GM19395 (cell line): Measurements from ENCODE around the gene FOXK2.

ENCODE experiments used
- ATAC-seq: cut with Tn5 transposase; IDR thresholded peaks from one replicate; pipeline ENCODE4 v1.9.1; 2021; ENCODE audit warnings: mild to moderate bottlenecking, moderate library complexity; ENCODE audit not compliant: unreplicated experiment

FOXK2 gene

DNA sequence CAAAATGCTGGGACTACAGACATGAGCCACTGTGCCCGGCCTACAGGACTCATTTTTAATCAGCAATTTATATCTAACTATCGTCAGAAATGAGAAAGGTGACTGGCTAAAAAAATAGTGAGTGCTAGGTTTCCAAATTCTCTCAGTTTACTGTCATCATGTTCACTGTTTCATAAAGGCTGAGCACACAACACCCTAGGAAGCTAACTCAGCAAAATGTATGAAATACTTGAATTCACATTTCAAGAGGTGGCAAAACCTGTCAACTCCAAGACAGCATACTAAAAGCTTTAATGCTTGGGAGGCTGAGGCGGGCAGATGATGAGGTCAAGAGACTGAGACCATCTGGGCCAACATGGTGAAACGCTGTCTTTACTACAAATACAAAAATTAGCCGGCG, 112.0 kb downstream of the FOXK2 start:
- no peak for ATAC-seq

GRCh38 chr17:82632451-82632850, 112.9 kb downstream of the FOXK2 start:
- no peak for ATAC-seq

DNA sequence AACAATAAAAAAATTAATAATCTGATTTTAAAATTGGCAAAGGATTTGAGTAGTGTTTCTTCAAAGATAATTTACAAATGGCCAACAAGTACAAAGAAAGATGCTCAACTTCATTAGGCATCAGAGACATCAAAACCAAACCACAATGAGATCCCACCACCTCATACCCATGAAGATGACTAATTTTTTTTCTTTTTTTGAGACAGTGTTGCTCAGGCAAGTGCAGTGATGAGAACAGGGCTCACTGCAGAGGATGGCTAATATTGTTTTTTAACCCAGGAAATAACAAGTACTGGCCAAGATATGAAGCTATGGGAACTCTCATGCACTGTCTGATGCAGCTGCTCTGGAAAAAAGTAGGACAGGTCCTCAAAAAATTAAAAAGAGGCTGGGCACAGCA, 113.8 kb downstream of the FOXK2 start:
- no peak for ATAC-seq

- no peak for ATAC-seq
Observed at GRCh38 chr17:82636626-82637598, 117.4 kb downstream of the FOXK2 start.

DNA sequence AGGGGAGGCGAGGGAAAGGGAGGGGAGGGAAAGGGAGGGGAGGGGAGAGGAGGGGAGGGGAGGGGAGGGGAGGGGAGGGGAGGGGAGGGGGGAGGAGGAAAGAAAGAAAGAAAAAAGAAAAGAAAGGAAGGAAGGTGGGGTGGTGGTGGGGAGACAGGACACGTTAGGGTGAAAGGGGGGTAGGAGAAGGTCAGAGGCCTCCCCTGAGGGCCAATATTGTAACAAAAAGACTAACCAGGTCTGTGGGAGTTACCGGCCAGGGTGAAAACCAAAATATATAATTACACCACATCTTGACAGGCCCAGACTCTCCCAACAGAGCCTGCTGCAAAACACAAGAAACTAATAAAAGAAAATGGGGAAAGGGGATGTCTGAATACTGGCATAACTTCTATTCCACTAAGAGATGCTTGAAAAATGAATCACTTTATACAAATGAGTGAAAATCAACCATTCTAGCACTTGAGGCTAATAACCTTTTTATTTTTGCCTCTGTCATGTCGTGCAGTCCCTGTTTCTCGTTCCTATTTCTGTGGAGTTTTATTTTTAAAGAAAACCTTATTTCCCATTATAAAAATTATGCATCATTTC, 118.7 kb downstream of the FOXK2 start:
- ATAC-seq, result no peak

DNA sequence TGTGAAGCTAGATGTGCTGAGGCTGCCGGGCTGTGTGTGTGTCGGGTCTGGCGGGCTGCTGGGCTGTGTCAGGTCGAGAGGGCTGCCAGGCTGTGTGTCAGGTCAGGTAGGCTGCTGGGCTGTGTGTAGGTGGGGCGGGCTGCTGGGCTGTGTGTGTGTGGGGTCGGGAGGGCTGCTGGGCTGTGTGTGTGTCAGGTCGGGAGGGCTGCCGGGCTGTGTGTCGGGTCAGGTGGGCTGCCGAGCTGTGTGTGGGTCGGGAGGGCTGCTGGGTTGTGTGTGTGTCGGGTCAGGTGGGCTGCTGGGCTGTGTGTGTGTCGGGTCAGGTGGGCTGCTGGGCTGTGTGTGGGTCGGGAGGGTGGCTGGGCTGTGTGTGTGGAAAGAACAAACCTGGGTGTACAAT, 120.1 kb downstream of the FOXK2 start:
- ATAC-seq, result no peak

DNA sequence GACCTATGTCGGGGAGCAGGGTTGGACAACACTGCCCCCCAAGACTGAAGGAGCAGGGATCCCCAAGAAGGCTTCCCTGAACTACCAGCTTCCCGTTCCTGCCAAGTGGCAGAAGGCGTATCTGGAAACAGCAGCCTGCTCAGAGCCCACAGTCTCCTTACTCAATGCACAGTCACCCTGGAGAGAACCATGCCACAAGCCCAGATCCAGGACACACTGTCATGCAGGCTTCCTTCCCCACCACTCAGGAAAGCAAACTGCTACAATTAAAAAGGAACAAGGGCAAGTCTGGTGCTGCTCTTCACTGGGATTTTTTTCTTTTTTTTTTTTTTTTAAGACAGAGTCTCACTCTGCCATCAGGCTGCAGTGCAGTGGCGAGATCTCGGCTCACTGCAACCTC, 120.5 kb downstream of the FOXK2 start:
- no peak for ATAC-seq

DNA sequence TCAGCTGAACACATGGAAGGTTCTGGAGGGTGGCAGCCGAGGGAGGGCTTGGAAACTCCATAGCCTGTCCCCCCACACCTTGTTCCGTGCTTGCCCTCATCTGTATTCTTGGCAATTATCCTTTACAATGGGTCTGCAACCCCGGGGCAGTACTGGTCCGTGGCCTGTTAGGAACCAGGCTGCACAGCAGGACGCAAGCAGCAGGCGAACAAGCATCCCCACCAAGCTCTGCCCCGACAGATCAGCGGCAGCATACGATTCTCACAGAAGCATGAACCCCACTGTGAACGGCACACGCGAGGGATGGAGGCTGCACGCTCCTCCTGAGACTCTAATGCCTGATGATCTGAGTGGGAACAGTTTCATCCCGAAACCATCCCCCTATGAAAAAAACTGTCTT, 122.5 kb downstream of the FOXK2 start:
- no peak for ATAC-seq

DNA sequence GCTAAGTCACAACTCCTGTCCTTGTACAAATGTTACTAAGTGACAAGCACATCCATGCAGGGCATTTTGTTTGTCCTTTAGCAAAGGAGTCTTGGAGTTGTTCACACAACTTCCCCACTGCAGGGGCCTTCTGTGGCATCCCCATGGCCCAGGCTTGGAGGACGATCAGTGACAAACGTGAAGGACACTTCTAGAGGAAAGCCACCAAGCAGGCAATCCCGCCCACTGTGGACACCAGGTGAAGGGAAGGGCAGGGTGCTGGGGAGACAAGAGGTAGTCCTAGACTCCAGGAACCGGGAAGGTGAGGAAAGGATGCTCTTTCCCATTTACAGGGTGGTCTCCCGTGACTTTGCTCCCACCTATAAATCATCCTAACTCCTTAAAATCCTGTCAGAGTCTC, 124.6 kb downstream of the FOXK2 start:
- ATAC-seq, result no peak

DNA sequence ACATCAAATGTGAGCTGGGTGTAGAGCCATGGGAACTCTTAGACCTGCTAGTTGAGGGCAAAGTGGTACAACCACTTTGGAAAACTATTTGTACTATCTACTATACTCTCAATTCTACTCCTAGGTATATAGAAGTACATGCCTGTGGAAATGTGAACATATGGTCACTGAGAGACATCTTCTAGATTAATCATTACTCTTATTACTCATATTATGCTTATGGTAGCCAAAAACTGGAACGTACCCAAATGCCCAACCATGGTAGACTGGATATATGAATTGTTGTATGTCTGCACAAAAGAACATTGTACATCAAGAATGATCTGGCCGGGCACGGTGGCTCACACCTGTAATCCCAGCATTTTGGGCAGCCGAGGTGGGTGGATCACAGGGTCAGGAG, 126.0 kb downstream of the FOXK2 start:
- no peak for ATAC-seq

GRCh38 chr17:82647593-82648164, 128.1 kb downstream of the FOXK2 start:
- peak; percentile 22 for ATAC-seq

DNA sequence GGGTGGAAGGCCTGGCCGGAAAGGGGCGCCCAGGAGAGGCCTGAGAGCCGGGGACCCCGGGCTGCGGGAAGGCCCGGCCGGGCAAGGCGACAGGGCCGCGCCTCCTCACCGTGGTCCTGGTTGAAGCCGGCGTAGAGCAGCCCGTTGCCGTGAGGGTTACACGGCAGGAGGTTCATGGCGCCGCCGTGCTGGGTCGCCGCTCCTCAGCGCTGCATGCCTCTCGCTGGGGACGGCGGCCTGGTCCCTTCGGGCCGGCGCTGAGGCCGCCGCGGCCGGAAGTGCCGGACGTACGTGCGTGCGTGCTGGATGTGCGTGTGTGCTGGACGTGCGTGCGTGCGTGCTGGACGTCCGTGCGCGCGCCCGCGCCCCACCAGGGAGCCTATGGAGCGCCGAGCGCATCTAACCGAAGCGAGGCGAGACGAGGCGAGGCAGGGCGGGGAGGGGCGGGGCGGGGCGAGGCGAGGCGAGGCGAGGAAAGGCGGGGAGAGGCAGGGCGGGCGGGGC, 128.7 kb downstream of the FOXK2 start, which contains the start of gene WDR45B:
Gene WDR45B (minus strand): TSS at position 280 of the 504 bp plus-strand sequence. CDS start 104 bp downstream, at position 176.
- ATAC-seq, result peak; percentile 83

GRCh38 chr17:82648742-82649331, 129.3 kb downstream of the FOXK2 start:
- ATAC-seq, result no peak

DNA sequence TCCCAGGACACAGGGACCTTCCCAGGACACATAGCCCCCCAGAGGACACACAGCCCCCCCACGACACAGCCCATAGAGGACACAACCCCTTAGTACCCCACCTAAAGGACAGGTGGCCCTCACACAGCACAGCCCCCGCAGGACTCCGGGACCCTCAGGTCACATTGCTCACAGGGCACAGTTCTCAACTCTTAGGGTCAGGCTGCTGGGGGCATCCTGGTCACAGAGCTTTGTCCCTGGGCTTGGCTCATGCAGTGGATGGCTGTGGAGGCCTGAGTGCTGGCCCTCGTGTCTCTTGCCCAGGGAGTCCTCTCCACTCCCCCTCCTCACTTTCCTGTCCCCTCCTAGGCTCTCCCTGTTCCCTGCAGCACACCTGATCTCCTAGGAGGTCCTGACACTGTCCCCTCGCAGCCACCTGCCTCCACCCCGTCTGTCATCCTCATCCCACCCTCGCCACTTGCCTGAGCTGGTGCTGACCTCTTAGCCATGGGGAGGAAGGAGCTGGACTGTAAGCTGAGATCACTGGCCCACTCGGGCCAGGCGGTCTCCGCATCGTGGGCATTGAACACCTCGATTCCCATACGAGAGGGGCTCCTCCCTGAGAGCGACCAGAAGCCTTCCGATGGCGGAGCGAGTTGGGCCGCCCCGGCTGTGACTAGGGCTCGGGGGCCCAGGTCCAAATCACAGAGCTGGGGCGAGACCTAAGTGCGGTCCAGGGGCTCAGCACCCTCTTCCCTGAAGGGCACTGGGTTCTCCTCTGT, 130.1 kb downstream of the FOXK2 start:
- no peak for ATAC-seq

- no peak for ATAC-seq
Observed at GRCh38 chr17:82650723-82651122, 131.2 kb downstream of the FOXK2 start.

DNA sequence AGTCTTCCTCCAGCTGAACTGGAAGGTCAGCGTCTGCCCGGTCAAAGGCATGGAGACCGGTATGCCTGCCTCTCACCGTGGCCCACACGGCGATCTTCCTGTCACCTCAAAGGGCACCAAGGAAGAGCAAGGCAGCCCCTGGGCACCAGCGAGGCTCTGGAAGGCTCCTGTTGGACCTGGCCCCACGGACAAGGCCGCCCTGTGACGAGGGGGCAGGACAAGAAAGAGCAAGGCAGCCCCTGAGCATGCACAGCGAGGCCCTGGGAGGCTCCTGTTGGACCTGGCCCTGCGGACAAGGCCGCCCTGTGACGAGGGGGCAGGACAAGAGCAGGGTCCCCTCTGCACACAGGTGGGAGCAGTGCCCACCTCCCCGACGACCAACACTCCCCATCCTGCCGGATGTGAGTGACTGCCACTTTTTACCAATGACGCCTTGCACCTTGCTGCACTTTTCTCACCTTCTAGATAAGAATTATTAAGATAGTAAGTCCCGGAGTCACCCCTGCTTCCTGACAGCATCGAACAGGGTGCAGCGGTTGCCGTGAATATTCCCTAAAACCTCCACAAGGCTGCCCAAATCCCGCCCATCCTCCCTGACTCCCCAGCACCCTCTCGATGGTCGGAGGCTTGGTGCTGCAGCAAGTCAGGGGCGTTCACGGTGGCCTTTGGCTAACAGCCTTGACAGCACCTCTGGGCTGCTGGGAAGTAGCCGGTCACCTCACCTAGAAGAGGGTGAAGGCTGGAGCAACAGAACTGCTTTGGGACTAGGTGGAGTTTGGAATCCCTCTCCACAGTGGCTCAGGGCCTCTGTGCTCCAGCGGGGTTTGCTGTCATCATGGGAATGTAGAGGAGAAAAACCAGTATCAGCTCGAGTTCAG, 134.4 kb downstream of the FOXK2 start:
- no peak for ATAC-seq
